ENCODE results near the gene ZNF658. TPM values are rescaled to one million over a fixed set of nuclear protein-coding genes. Genes with fewer than 3 reads are reported as not detected.
"Not testable (repeated sequence)": the region's sequence is repeated elsewhere in the genome, so short reads cannot be mapped to it uniquely, and the experiment has no call there.

The ZNF658 gene
- 6.4 TPM for total RNA-seq
- long read RNA-seq, full-length matches to known transcripts: 2 of 5 reads
- long read RNA-seq, partial matches to known transcripts: 0 of 5 reads
- long read RNA-seq, other reads (novel, unspliced or antisense): 3 of 5 reads

DNA sequence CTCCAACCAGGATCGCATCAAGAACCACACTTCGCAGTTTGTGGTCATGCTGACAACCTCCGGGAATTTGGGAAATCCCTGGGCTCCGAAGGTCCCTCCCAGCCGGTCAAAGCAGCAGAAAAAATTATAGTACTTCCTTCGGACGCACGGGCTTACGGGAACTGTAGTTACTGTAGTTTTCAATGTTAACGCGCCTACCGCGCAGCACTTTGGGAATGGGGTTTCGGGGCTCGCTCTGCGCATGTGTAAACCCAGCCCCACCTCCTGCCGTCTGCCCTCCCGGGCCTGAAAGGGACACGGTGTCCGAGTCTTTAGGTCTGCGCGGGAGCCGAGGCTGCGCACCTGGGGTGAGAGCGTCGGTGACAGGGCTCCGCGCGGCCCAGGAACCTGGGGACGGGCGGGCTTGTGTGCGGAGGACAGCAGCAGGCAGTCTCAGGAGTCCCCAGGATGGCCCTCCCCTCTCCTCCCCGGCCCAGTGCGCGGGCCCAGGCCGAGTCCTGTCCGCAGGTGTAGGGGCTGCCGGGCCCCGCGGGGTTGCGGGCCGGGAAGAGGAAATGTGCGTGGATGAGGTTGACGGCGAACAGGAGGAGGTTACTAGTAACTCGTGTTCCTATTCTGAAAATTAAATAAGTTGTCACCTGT, at the start of gene ZNF658:
Gene ZNF658, plus strand, starts transcription at position 236 of the 642 bp plus-strand sequence. CDS start 2,837 bp downstream, outside the sequence.
- intact Hi-C loops (cut with DNase I): not testable (repeated sequence)
- peak; percentile 92 for DNase-seq (ENCODE audit: low spot score)

DNA sequence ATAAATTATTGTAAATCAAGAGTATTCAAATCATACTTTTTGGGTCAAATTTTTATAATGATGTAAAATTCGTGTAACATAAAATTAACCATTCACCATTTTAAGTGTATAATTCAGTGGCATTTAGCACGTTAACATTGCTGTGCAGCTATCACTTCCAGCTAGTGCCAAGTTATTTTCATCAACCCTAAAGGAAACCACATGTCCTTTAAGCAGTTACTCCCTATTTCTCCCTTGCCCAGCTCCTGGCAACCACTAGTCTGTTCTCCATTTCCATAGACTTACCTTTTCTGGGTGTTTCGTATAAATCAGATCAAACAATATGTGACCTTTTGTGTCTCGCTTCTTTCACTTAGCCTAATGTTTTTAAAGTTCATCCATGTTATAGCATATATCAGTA, 38.8 kb upstream of the ZNF658 start:
- intact Hi-C loops (cut with DNase I); DNase-seq (ENCODE audit: low spot score): not testable (repeated sequence)

DNA sequence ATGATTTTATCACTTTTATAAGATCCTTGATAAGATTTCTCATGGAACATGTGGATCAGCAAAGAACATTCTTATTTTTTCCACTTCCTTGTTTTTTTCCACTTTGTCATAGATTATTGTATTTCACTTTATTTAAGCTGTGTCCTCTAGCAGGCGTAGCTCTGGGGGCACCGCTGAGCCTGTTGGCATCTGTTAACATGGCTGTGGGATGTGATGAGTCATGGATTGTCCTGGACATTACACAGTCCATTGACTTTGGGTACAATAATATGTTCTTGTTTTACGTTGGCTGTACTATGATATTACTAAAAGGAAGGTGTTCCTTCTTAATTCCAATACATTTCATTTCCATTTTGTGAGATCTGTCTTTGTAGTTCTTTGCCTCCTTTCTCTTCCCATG, 31.9 kb upstream of the ZNF658 start:
- intact Hi-C loops (cut with DNase I); DNase-seq (ENCODE audit: low spot score): not testable (repeated sequence)

DNA sequence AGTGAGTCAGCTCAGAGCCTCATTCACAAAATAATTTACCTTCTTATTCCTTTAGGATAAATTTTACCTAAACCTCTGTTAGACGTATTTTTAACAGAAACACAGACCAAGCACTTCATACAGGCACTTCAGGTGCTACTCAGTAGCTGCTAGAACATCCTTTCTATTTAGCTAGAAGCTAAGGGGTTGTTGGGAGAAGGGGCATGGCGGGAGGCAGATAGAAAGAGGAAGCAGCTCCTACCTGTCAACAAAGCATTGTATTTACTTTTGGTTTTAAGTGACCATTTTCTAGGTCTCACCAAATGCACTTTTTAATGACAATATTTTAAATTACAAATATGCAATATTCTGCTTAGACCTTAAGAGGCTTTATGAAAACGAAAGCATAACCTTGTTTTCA, 19.9 kb upstream of the ZNF658 start:
- intact Hi-C loops (cut with DNase I); DNase-seq (ENCODE audit: low spot score): not testable (repeated sequence)

DNA sequence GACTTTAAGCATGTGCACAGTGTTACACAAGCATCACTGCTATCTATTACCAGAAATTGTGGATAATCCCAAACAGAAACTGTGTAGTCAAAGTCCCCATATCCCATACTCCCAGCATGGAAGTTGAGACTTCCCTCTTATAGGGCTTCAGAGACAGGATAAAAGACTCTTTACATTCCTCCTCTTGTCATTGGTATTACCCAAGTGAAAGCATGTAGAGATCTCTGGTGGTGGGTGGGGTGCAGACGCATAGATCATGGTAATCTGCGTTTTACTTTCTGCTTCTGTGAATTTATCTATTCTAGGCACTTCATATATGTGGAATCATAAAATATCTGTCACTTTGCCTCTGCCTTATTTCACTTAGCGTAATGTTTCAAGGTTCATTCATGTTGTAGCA, 18.7 kb upstream of the ZNF658 start:
- intact Hi-C loops (cut with DNase I); DNase-seq (ENCODE audit: low spot score): not testable (repeated sequence)

DNA sequence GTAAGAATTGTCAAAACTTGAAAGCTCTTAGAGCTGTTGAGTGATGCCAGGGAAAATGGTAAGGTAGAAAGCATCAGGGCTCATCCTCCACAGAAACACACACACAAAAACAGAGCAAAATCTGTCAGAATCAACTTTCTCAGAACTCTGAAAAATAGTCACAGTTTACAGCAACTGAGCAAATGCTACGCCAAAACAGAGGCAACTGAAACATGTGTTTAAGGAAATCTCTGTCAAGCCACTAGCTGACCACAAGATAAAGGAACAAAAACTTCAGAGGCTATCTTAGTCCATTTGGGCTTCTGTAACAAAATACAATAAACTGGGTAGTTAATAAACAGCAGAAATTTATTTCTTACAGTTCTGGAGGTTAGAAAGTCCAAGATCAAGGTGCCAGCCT, 10.2 kb upstream of the ZNF658 start:
- DNase-seq (ENCODE audit: low spot score); intact Hi-C loops (cut with DNase I): not testable (repeated sequence)

DNA sequence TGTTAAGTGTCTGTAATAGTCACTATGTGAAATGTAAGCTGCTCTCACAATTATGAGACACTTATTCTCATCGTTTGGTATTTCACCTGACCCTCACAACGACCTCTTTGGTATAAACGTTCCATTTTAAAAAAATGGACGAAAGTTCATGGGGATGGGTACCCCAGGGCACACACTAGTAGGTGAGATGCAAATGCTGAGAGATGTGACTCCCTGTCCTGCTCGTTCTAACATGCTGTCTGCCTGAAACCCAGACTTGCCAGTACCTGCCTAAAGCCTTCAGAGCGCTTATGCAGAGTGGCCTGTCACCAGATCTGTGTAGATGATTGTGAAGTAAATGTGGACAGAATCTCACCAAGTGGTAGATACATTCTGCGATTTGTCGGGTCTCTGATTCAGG, 616 bp downstream of the ZNF658 start:
- intact Hi-C loops (cut with DNase I); DNase-seq (ENCODE audit: low spot score): not testable (repeated sequence)

DNA sequence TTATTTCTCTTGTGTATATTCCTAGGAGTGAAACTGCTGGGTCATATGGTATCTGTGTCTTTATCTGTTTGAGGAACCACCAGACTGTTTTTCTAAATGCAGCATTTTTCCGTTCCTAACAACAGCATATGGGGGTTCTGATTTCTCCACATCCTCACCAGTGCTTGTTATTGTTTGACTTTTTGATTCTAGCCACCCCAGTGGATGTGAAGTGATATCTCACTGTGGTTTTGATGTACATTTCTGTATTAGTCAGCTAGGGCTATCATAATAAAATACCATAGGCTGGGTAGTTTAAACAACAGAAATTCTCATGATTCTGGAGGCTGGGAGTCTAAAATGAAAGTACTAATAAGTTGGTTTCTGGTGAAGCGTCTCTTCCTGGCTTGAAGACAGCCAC, 9.0 kb downstream of the ZNF658 start:
- DNase-seq (ENCODE audit: low spot score); intact Hi-C loops (cut with DNase I): not testable (repeated sequence)

DNA sequence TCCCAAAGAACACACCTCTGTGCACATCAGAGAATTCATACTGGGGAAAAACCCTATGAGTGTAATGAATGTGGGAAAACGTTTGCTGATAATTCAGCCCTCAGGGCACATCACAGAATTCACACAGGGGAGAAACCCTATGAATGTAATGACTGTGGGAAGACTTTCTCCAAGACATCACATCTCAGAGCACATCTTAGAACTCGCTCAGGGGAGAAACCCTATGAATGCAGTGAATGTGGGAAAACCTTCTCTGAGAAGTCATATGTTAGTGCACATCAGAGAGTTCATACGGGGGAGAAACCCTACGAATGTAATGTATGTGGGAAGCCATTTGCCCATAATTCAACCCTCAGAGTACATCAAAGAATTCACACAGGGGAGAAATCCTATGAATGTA, 19.5 kb downstream of the ZNF658 start:
- intact Hi-C loops (cut with DNase I); DNase-seq (ENCODE audit: low spot score): not testable (repeated sequence)

DNA sequence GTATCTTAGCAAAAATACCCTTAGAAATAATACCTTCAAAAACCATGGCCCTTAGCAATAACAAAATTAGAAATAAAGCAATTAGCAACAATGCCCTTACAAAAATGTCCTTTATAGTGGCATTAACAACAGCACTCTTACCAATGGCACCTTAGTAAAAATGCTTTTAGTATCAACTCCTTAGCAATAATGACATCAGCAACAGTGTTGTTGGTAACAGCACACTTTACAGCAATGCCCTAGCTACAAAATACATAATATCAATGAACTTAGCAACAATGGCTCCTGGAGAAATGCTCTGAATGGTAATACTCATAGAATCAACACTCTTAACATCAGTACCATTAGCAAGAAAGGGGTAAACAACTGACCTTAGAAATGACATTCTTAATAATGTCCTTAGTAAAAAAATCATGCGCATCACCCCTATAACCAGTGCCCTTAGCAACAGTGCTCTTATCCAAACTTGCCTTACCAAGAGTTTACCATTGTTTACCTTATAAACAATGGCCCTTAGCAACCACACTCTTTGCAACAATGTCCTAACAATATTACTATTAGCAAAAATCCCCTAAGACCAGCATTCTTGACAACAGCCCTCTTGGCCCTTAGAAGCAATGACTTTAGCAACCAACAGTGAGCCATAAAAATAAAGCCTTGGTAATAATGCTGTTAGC, 35.8 kb downstream of the ZNF658 start:
- DNase-seq (ENCODE audit: low spot score): not testable (repeated sequence)

DNA sequence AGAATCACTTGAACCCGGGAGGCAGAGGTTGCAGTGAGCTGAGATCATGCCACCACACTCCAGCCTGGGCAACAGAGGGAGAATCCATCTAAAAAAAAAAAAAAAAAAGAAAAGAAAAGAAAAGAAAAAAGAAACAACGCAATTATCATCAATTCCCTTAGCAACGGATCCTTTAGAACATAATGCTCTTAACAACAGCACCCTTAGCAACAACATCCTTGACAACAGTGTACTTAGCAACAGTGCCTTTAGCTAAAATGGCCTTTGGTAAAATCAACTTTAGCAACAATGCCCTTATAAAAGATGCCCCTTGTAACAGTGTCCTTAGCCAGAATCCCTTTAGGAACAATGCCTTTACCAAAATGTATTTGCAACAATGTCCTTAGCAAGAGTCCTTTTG, 37.1 kb downstream of the ZNF658 start:
- intact Hi-C loops (cut with DNase I); DNase-seq (ENCODE audit: low spot score): not testable (repeated sequence)

More for the DNA sequence above, 35.8 kb downstream of the ZNF658 start:
- intact Hi-C loops (cut with DNase I): not testable (repeated sequence)

DNA sequence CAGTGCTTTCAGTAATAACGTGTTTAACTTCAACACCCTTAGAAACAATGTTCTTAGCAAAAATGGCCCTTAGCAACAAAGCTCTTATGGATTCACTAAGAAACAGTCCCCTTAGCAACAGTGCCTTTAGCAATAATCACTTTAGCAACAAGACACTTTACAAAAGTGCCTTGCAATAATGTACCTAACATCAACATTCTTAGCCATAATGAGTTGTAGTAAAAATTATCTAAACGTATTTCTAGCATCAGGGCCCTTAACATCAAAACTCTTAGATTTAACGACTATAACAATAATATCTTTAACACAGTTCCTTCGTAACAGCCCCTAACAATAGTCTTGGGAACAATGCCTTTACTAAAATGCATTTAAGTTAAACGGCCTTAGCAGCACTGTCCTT, 37.8 kb downstream of the ZNF658 start:
- intact Hi-C loops (cut with DNase I); DNase-seq (ENCODE audit: low spot score): not testable (repeated sequence)

DNA sequence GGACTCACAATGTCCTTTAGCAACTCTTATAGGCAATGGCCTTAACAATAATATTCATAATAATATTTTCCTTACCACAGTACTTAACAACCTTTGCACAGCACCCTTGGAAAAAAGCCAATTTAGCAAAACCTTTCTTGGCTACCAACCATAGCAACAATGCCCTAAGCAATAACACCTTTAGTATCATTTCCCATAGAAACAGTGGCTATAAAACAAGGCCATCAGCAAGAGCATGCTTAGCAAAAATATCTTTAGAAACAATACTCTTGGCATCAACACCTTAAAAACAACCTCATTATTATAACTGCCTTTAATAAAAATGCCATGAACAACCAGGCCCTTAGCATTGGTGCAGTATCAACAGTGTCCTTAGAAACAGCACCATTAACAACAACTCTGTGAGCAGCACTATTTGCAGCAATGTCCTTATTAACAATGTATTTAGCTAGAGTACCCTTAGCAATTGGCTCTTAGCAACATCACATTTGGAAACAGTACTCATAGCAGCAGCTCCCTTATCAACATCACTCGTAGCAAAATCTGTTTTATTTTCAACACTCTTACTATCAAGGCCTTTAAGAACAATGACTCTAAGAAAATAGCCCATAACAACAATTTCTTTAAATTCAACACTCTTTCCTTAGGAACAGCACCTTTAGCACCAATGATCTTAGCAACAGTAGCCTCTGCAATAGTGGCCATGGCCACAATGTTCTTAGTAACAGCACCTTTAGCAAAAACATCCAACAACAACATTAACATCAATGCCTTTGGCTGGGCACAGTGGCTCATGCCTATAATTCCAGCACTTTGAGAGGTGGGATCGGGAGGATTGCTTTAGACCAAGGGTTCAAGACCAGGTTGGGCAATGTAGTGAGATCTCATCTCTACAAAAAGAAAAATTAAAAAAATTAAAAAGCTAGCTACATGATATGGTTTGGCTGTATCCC, 39.6 kb downstream of the ZNF658 start:
- DNase-seq (ENCODE audit: low spot score); intact Hi-C loops (cut with DNase I): not testable (repeated sequence)

DNA sequence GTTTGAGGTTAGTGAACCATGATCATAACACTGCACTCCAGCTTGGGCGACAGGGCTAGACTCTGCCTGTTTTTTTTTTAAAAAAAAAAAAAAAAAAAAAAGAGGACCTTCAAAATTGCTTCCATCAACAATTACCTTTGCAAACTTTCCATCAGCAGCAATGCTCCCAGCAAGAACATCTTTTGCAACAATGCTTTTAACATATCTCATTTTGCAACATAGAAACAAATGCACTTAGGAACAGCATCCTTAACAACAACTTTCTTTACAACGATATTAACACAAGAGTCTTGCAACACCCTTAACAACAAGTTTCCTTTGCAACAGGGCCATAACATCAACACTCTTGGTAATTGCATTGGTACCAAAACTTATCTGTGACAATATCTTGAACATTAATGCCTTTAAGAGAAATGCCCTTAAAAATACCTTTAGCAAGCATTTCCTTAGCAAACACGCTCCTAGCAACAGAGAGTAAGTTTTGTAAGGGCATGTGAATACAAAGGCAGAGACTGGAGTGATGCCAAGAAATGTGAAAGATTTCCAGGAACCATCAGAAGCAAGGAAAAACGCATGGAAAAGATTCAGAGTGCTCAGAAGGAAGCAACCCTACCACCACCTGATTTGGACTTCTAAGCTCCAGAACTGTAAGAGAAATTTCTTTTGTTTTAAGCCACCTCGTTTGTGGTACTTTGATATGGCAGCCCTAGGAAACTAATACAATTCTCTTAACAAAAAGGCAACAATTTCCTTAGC, 42.1 kb downstream of the ZNF658 start:
- DNase-seq (ENCODE audit: low spot score); intact Hi-C loops (cut with DNase I): not testable (repeated sequence)

DNA sequence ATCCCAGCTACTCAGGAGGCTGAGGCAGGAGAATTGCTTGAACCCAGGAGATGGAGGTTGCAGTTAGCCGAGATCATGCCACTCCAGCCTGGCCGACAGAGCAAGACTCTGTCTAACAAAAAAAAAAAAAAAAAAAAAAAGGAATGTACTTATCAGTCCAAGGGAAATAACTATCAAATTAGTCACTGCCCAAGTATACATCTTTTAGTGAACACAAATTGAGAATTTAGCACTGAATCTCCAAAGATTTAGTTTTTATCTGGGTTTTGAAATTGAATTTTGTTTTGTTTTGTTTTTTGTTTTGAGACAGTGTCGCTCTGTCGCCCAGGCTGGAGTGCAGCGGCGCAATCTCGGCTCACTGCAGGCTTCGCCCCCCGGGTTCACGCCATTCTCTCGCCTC, 52.1 kb downstream of the ZNF658 start:
- DNase-seq (ENCODE audit: low spot score); intact Hi-C loops (cut with DNase I): not testable (repeated sequence)
